ENCODE measurements around the gene PPM1M.
"Not testable (repeated sequence)": the region's sequence is repeated elsewhere in the genome, so short reads cannot be mapped to it uniquely, and the experiment has no call there.

Gene PPM1M

GRCh38 chr3:52279596-52279995 is 34.0 kb downstream of the PPM1M start:
- no peak for DNase-seq

- no peak for DNase-seq
Observed at GRCh38 chr3:52280050-52280461, 34.5 kb downstream of the PPM1M start.

DNA sequence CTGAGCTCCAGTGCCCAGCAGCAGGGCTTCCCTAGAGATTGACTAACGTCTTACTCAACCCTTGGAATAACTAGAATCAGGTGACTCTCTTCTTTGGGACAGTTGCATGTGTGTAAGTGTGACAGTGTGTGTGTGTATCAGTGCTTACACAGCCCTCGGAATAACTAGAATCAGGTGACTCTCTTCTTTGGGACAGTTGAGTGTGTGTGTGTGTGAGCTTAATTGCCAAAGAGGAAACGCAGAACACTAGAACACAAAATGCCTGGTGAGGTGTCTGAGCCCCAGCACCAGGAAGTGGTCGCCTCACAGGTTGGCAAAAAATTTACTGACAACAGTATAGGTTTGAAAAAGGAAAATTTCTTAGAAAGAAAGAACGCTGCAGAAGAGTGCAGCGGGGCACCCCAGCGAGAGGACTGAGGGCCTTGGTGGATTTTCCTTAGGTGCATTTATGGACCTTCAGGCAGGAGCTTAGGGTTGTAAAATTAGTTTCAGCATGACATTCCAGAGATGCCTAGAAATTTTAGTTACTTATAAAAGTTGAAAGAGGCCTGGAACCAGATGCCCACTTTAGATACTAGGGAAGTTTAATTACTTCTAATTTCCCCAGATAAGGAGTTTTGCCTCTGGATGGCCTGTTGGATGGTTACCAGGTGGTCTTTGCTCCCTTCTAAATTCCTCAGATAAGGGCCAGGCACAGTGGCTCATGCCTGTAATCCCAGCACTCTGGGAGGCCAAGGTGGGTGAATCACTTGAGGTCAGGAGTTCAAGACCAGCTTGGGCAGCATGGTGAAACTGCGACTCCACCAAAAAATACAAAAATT is 36.6 kb downstream of the PPM1M start:
- no peak for DNase-seq

DNA sequence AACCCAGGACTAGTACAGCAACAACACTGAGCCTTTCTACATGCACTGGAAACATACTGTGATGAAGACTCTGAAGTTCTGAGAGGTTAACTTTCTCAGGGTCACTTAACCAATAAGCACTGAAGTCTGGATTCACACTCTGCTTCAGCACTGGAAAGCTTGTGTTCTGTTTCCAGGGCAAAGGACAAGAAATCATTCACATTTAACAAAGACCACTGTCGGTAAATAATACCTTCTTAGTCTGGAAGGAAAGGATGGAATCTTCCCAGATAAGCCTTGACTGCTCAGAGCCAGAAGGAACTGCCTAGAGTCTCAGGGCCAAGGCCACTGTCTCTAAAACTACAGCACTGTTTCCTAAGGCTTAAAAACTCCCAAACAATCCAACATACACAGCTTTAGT is 37.7 kb downstream of the PPM1M start:
- no peak for DNase-seq

DNA sequence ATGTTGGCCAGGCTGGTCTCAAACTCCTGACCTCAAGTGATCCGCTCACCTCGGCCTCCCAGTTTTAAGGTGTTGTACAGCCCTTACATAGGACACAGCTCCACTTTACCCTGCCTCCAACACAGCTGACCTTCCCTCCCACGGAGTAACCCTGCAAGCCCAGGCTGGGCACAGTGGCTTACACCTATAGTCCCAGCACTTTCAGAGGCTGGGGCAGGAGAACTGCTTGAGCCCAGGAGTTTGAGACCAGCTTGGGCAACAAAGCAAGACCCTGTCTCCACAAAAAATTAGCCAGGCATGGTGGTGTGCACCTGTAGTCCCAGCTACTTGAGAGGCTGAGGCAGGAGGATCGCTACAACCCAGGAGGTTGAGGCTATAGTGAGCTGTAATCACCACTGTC is 38.5 kb downstream of the PPM1M start:
- not testable (repeated sequence) for DNase-seq

DNA sequence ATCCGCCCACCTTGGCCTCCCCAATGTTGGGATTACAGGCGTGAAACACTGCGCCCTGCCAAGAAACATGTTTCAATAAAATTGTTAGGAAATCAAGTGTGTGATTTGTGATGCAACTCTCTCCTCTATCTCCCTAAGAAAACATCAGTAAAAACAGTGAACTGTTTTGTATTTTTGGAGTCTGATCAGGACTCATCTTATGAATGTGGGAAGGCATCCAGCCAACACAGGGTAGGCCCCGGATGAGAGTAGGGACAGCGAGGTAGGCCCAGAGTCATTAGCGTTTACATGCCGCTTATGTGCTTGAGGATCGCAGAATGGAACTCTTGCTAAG is 41.2 kb downstream of the PPM1M start:
- no peak for DNase-seq

- DNase-seq = no peak
Observed at GRCh38 chr3:52288674-52289073, 43.1 kb downstream of the PPM1M start.

GRCh38 chr3:52289338-52289746 is 43.8 kb downstream of the PPM1M start:
- DNase-seq = no peak

- DNase-seq = no peak
Observed at GRCh38 chr3:52289747-52290595, 44.4 kb downstream of the PPM1M start.

GRCh38 chr3:52290596-52291507 is 45.3 kb downstream of the PPM1M start:
- no peak for DNase-seq

GRCh38 chr3:52291508-52292181 is 46.1 kb downstream of the PPM1M start:
- no peak for DNase-seq

GRCh38 chr3:52292247-52293065 is 46.9 kb downstream of the PPM1M start:
- DNase-seq = no peak

- no peak for DNase-seq
Observed at GRCh38 chr3:52293491-52294319, 48.1 kb downstream of the PPM1M start.

GRCh38 chr3:52294320-52295150 is 49.0 kb downstream of the PPM1M start:
- DNase-seq = no peak

- no peak for DNase-seq
Observed at GRCh38 chr3:52295671-52296208, 50.2 kb downstream of the PPM1M start.

DNA sequence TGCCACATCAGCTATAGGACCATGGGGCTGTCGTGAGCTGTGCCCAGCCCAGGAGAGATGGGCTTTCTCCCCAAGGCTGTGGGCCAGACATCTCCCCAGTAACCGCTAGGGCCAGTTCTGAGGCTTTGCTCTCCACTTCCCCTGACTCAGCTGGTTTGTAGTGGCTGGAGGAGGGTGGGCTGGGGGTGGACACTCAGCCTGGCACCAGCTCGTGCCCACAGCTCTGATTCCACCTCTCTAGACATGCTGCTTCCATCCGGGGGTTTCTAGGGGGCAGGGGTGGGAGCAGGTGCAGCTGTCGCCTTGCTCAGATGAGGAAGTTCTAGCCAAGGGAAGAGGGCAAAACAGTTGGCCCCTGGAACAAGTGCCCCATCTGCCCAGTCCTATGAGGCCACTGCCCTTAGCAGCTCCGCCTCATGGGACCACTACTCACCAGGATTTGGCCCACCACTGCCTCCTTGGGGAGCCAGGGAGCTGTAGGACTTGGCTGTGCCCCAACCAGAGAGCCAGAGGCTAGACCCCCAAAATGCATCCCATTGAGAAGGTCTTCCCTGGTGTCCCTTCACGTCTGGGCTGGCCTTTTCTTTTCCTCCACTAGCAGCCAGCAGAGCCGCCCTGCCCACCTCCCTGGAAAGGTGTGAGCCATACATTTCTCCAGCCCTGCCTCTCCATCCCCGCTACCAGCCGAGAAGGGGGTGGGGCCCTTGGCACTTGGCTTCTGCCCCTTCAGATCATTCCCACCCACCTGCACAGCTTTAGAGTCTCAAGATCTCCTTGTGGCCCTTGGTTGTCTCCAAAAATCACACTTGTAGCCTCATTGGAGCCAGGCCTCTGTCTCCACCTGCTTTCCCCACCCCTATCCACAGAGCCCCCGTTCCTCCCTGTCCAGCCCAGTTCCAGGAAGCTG is 51.9 kb downstream of the PPM1M start:
- no peak for DNase-seq

DNA sequence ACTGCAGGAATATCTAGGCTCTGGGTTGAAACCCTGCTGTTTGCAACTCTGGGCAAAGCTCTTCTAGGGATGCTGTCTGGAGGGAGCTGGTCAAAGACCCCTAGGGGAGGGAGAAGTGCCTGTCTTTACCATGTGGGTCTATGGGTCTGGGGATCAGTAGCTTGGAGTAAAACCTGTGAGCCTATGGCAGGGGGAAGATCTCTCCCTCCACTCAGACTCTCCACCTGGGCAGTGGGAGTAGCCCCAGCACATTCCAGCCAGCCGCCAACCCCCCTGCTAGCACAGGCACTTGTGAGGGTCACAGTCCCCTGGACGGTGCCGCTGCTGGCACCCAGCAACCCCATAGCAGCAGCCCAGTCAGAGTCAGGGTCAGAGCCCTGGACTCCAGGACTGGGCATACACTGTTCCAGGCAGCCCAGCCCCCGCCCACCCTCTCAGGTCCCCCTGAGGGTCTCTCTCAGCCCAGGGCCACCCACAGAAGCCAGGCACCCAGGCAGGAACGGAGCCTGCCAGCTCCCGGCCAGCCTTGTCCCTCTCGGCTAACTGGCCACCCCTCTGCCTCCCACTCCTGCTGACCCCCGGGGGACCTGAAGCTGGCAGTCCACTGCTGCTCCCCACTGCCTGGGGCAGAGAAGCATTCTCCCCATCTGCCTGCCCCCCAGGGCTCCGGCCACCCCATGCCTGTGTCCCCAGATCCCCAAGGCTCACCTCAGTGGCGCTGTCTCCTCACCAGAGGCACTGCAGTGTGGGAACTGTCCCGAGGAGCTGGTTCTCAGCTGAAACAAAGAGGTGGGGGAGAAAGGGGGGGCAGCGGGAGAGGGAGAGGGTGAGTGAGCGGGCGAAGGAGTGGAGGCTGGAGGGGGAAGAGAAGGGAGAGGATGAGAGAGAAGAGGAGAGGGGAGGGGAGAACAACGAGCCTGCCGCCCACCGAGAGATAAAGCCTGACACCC is 52.9 kb downstream of the PPM1M start:
- DNase-seq = no peak
